ENCODE measurements around the gene REEP5.

DNA sequence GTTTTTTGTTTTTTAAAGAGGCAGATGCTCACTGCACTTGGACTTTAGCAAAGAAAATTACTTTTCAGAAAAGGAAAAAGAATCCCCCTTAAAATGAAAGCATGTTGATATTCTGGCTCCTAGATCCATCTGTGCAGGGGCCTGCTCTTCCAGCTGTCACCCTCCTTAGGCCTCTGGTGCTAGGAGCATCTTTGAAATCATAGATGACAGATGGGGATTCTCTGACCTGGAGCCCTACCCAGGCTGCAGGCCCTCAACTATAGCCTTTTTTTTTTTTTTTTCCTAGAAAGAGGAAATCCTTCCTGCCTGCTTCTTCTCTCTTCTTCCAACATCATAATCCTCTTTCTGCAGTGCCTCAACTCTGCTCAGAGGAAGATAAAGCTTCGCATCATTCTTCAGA, 38.3 kb upstream of the REEP5 start:
- TF ChIP-seq, protein P1, sequence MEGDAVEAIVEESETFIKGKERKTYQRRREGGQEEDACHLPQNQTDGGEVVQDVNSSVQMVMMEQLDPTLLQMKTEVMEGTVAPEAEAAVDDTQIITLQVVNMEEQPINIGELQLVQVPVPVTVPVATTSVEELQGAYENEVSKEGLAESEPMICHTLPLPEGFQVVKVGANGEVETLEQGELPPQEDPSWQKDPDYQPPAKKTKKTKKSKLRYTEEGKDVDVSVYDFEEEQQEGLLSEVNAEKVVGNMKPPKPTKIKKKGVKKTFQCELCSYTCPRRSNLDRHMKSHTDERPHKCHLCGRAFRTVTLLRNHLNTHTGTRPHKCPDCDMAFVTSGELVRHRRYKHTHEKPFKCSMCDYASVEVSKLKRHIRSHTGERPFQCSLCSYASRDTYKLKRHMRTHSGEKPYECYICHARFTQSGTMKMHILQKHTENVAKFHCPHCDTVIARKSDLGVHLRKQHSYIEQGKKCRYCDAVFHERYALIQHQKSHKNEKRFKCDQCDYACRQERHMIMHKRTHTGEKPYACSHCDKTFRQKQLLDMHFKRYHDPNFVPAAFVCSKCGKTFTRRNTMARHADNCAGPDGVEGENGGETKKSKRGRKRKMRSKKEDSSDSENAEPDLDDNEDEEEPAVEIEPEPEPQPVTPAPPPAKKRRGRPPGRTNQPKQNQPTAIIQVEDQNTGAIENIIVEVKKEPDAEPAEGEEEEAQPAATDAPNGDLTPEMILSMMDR (conservative IDR thresholded peaks at IDR 0.05; ENCODE audit: low read length) = no peak
- no peak for TF ChIP-seq EZH2phosphoT487 (IDR thresholded peaks at IDR 0.05; ENCODE audit: borderline replicate concordance)
